ENCODE data around the gene SKP2. TPM values are rescaled to one million over a fixed set of nuclear protein-coding genes. Genes with fewer than 3 reads are reported as not detected.

The SKP2 gene
- polyA plus RNA-seq, 1 experiment: 21.6 TPM

Small RNA genes lying within 50 kb of the gene (small RNA-seq; reads per million reads assigned to genes)
- gene MIR580 (ENCODE audit: insufficient read length, low read depth): 5.9 reads per million, percentile 56 among the genes with 10 or more reads in this experiment
- not detected for gene RNU6-1305P (ENCODE audit: insufficient read length, low read depth)

Other genes starting within 250 kb of the SKP2 start
- 0.09 and 0.19 TPM in 2 replicates for gene CAPSL, start 213.5 kb upstream of the SKP2 start, polyA plus RNA-seq (2011; rRNA removed)
- not detected in 2 replicates for gene UGT3A1, start 160.7 kb upstream of the SKP2 start, polyA plus RNA-seq (2011; rRNA removed)
- not detected in 2 replicates for gene UGT3A2, start 85.2 kb upstream of the SKP2 start, polyA plus RNA-seq (2011; rRNA removed)
- gene LMBRD2, start 224 bp upstream of the SKP2 start, polyA plus RNA-seq (2011; rRNA removed): 4.1 and 5.3 TPM in 2 replicates
- gene NADK2, start 89.8 kb downstream of the SKP2 start, polyA plus RNA-seq (2011; rRNA removed): 13.0 and 18.5 TPM in 2 replicates
- not detected in 2 replicates for gene RANBP3L, start 149.8 kb downstream of the SKP2 start, polyA plus RNA-seq (2011; rRNA removed)

Data from AG04450 (cell line).